GM06990 (cell line): ENCODE data around the gene SLC34A2.

Experiments used
- DNase-seq: peaks from one replicate; pipeline ENCODE4 v3.0.0-alpha.2; 2011; ENCODE audit not compliant: insufficient read length; ENCODE audit errors: extremely low read depth
- H3K27me3 ChIP-seq: replicated peaks from 2 replicates; pipeline ENCODE4 v1.6.0; 2011; ENCODE audit warnings: low read length; ENCODE audit not compliant: control insufficient read depth, insufficient read depth
- H3K36me3 ChIP-seq: 2 replicates; pipeline ENCODE4 v1.5.1; 2011; ENCODE audit warnings: low read length; ENCODE audit not compliant: control insufficient read depth, insufficient read depth
- H3K4me3 ChIP-seq: replicated peaks from 2 replicates; pipeline ENCODE4 v1.5.1; 2011; ENCODE audit warnings: low read depth, mild to moderate bottlenecking, control low read depth, low read length
- TF ChIP-seq, protein P1 (sequence below): IDR thresholded peaks from 2 replicates; pipeline ENCODE4 v1.5.1; 2011; ENCODE audit warnings: low read length, control low read depth, mild to moderate bottlenecking, inconsistent platforms; ENCODE audit not compliant: insufficient read depth, poor library complexity, severe bottlenecking

SLC34A2 gene

DNA sequence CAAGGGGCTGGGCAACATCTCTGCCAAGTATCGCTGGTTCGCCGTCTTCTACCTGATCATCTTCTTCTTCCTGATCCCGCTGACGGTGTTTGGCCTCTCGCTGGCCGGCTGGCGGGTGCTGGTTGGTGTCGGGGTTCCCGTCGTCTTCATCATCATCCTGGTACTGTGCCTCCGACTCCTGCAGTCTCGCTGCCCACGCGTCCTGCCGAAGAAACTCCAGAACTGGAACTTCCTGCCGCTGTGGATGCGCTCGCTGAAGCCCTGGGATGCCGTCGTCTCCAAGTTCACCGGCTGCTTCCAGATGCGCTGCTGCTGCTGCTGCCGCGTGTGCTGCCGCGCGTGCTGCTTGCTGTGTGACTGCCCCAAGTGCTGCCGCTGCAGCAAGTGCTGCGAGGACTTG lies 20.6 kb downstream of the SLC34A2 start:
- no peaks in the 10 kb centered on the region for H3K27me3 ChIP-seq
- TF ChIP-seq, protein P1, sequence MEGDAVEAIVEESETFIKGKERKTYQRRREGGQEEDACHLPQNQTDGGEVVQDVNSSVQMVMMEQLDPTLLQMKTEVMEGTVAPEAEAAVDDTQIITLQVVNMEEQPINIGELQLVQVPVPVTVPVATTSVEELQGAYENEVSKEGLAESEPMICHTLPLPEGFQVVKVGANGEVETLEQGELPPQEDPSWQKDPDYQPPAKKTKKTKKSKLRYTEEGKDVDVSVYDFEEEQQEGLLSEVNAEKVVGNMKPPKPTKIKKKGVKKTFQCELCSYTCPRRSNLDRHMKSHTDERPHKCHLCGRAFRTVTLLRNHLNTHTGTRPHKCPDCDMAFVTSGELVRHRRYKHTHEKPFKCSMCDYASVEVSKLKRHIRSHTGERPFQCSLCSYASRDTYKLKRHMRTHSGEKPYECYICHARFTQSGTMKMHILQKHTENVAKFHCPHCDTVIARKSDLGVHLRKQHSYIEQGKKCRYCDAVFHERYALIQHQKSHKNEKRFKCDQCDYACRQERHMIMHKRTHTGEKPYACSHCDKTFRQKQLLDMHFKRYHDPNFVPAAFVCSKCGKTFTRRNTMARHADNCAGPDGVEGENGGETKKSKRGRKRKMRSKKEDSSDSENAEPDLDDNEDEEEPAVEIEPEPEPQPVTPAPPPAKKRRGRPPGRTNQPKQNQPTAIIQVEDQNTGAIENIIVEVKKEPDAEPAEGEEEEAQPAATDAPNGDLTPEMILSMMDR, result no peak
- no peak for DNase-seq
- no peak overlapping the region for H3K4me3 ChIP-seq
- H3K36me3 ChIP-seq, result no peaks in the 10 kb centered on the region

DNA sequence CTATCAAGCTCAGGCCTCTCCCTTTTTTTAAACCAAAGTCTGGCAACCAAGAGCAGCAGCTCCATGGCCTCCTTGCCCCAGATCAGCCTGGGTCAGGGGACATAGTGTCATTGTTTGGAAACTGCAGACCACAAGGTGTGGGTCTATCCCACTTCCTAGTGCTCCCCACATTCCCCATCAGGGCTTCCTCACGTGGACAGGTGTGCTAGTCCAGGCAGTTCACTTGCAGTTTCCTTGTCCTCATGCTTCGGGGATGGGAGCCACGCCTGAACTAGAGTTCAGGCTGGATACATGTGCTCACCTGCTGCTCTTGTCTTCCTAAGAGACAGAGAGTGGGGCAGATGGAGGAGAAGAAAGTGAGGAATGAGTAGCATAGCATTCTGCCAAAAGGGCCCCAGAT lies 21.5 kb downstream of the SLC34A2 start:
- no peak for DNase-seq
- H3K27me3 ChIP-seq, result no peaks in the 10 kb centered on the region
- TF ChIP-seq, protein P1, result no peak
- H3K4me3 ChIP-seq, result no peak overlapping the region
- no peaks in the 10 kb centered on the region for H3K36me3 ChIP-seq

DNA sequence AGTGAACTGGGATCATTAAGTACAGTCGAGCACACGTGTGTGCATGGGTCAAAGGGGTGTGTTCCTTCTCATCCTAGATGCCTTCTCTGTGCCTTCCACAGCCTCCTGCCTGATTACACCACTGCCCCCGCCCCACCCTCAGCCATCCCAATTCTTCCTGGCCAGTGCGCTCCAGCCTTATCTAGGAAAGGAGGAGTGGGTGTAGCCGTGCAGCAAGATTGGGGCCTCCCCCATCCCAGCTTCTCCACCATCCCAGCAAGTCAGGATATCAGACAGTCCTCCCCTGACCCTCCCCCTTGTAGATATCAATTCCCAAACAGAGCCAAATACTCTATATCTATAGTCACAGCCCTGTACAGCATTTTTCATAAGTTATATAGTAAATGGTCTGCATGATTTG lies 22.3 kb downstream of the SLC34A2 start:
- no peaks in the 10 kb centered on the region for H3K27me3 ChIP-seq
- no peaks in the 10 kb centered on the region for H3K36me3 ChIP-seq
- no peak for DNase-seq
- no peak overlapping the region for H3K4me3 ChIP-seq
- TF ChIP-seq, protein P1, result no peak

DNA sequence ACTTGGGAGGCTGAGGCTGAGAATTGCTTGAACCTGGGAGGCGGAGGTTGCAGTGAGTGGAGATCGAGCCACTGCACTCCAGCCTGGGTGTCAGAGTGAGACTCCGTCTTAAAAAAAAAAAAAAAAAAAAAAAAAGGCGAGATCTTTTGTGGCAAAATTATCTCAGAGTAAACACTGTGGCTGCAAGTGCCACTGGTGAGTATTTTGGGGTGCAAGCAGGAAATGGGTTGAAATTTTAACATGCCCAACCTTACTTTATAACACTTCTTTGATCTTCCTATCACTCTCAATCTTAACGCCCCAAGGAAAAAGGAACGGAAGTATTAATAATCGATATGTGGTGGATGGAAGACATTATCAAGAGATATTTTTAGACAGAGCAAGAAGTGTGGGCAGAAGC lies 32.1 kb downstream of the SLC34A2 start:
- no peak overlapping the region for H3K4me3 ChIP-seq
- no peaks in the 10 kb centered on the region for H3K36me3 ChIP-seq
- no peak for DNase-seq
- TF ChIP-seq, protein P1, result no peak
- no peaks in the 10 kb centered on the region for H3K27me3 ChIP-seq

DNA sequence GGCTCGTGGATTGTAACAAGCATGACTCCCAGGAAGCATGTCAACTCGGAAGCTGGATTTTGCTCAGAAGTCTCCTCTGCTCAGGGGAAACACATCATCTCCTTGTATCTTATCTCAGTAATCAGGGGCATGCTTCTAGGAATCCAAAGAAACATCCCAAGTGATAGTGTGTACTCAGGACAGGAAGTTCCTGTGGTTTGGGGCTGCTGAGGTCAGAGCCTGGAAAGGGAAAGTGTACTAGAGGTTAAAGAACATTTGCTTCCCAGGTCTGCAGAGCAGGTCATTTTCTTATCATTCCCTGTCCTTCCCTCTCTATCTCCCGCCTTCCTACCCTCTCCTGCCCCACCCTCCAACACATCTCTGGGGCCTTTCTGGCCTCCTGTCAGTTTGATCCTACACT lies 38.8 kb downstream of the SLC34A2 start:
- Histone ChIP-seq H3K27me3 (no peaks in the 10 kb centered on the region), H3K36me3 (no peaks in the 10 kb centered on the region), H3K4me3 (no peak overlapping the region)
- TF ChIP-seq, protein P1, result no peak
- DNase-seq, result no peak

DNA sequence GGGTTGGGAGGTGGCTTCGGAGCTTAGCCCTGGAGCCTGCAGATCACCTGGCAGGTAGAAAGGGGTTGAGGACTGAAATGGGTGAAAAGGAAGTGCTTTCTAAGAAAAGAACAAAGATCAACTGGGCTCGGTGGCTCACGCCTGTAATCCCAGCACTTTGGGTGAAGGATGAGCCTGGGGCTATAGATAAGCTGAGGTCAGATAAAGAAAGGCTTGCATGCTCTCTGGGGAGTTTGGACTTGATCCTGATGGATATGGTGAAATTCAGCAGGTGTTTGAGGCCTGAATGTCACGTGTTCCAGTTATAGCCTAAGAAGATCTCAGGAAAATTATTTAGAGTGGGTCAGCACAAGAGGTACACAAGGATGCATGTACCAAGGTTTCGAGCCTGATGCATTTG lies 40.8 kb downstream of the SLC34A2 start:
- H3K36me3 ChIP-seq, result no peaks in the 10 kb centered on the region
- H3K27me3 ChIP-seq, result no peaks in the 10 kb centered on the region
- H3K4me3 ChIP-seq, result no peak overlapping the region
- TF ChIP-seq, protein P1, result no peak
- no peak for DNase-seq
